ENCODE results near the gene IL1R2. TPM values are rescaled to one million over a fixed set of nuclear protein-coding genes. Genes with fewer than 3 reads are reported as not detected.
A peak's percentile ranks its signal among the peaks of the same experiment; 100 is the strongest.

IL1R2 gene
- total RNA-seq (2021) (0.22 TPM in 1 of 3 replicates, not detected in the others), Bru-seq, nascent RNA (not detected)
- long read RNA-seq, experiment 1, result 0 reads
- long read RNA-seq, experiment 2, result 0 reads
- long read RNA-seq, experiment 3, result 0 reads

GRCh38 chr2:101991721-101992145, at the start of gene IL1R2:
TSS of gene IL1R2 (plus strand) at chr2:101991960. CDS start at chr2:102008576, 16,616 bp downstream.
- no peak within 1 kb of the TSS for H3K27ac Mint-ChIP-seq
- H3K4me3 Mint-ChIP-seq, result no peak within 1 kb of the TSS

DNA sequence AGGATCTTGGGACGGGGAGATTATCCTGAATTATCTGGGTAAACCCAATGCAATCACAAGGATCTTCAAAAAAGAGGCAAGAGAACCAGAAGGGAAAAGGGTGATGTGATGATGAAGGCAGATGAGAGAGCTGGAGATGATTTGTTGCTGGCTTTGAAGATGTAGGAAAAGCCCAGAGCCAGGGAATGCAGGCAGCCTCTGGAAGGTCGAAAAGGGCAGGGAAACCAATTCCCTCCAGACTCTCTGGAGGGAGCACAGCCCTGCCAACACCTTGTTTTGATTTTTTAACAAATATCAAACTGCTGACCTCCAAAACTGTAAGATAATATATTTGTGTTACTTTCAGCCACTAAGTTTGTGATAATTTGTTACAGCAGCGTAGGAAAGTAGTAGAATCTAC, 48.9 kb upstream of the IL1R2 start:
- Mint-ChIP-seq H3K27me3 (ENCODE audit: low read depth) (no peaks in the 10 kb centered on the region), H3K4me3 (no peak overlapping the region), H3K4me1 (no peaks in the 10 kb centered on the region), H3K27ac (no peak overlapping the region), H3K9me3 (peaks cover 23% of the 10 kb centered on the region), H3K36me3 (peaks cover 7% of the 10 kb centered on the region)
- no peak for ATAC-seq
- ChIA-PET CTCF (no interaction called here), POLR2A (no interaction called here)
- TF ChIP-seq JUN (CRISPR knock-in tag; IDR thresholded peaks at IDR 0.05) (no peak), ZNF423 (CRISPR knock-in tag; IDR thresholded peaks at IDR 0.05) (no peak), ESRRA (CRISPR knock-in tag; IDR thresholded peaks at IDR 0.05; ENCODE audit: borderline replicate concordance) (no peak), NR1H2 (CRISPR knock-in tag; IDR thresholded peaks at IDR 0.05) (no peak), GRHL2 (CRISPR knock-in tag; IDR thresholded peaks at IDR 0.05; ENCODE audit: insufficient replicate concordance, severe bottlenecking) (no peak), TEAD1 (CRISPR knock-in tag; IDR thresholded peaks at IDR 0.05) (no peak), ATF1 (CRISPR knock-in tag; IDR thresholded peaks at IDR 0.05) (no peak), GABPB1 (CRISPR knock-in tag; IDR thresholded peaks at IDR 0.05) (no peak), USF2 (CRISPR knock-in tag; IDR thresholded peaks at IDR 0.05) (no peak)
- TF ChIP-seq, protein P1, sequence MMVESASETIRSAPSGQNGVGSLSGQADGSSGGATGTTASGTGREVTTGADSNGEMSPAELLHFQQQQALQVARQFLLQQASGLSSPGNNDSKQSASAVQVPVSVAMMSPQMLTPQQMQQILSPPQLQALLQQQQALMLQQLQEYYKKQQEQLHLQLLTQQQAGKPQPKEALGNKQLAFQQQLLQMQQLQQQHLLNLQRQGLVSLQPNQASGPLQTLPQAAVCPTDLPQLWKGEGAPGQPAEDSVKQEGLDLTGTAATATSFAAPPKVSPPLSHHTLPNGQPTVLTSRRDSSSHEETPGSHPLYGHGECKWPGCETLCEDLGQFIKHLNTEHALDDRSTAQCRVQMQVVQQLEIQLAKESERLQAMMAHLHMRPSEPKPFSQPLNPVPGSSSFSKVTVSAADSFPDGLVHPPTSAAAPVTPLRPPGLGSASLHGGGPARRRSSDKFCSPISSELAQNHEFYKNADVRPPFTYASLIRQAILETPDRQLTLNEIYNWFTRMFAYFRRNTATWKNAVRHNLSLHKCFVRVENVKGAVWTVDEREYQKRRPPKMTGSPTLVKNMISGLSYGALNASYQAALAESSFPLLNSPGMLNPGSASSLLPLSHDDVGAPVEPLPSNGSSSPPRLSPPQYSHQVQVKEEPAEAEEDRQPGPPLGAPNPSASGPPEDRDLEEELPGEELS (CRISPR knock-in tag; IDR thresholded peaks at IDR 0.05), result no peak
- DNase-seq (ENCODE audit: low spot score), result no peak

More at GRCh38 chr2:101991721-101992145, at the start of gene IL1R2:
- peaks cover 7% of the 10 kb centered on the region for H3K9me3 Mint-ChIP-seq
- no peaks in the 10 kb centered on the region; the same call in 1 of the 2 replicates for H3K27me3 Mint-ChIP-seq (ENCODE audit: low read depth)
- TF ChIP-seq PRDM15 (CRISPR knock-in tag; IDR thresholded peaks at IDR 0.05), result no peak
- no peak for TF ChIP-seq ETV6 (CRISPR knock-in tag; IDR thresholded peaks at IDR 0.05)
- TF ChIP-seq ZNF317 (CRISPR knock-in tag; IDR thresholded peaks at IDR 0.05; ENCODE audit: borderline replicate concordance, low read depth), result no peak
- TF ChIP-seq NR1H2 (CRISPR knock-in tag; IDR thresholded peaks at IDR 0.05), result no peak
- DNase-seq (ENCODE audit: low spot score), result no peak
- CTCF ChIA-PET, result interaction anchor here (0.6 to 0.7 kb wide), 2 partner anchors 13 to 160 kb away, joined by 3 to 4 read pairs; no protein-coding TSS in a partner anchor
- H3K4me1 Mint-ChIP-seq, result peaks cover 15% of the 10 kb centered on the region
- POLR2A ChIA-PET, result no interaction called here
- no peaks in the 10 kb centered on the region for H3K36me3 Mint-ChIP-seq
- no peak; the same call in 1 of the 2 replicates for ATAC-seq

- ATAC-seq (no peak), DNase-seq (ENCODE audit: low spot score) (no peak)
- ChIA-PET POLR2A (no interaction called here), CTCF (interaction anchor here (1.2 kb wide), 1 partner anchor 63 kb away, joined by 3 read pairs; no protein-coding TSS in a partner anchor)
- H3K27me3 Mint-ChIP-seq (ENCODE audit: low read depth), result no peaks in the 10 kb centered on the region
- no peak overlapping the region for H3K4me3 Mint-ChIP-seq
- H3K36me3 Mint-ChIP-seq, result no peaks in the 10 kb centered on the region
- peaks cover 23% of the 10 kb centered on the region for H3K9me3 Mint-ChIP-seq
- H3K27ac Mint-ChIP-seq, result 0 out of 2 replicates have a peak overlapping the region, but pooled peaks have one; percentile 35
- H3K4me1 Mint-ChIP-seq, result no peaks in the 10 kb centered on the region
- TF ChIP-seq SMAD3 (CRISPR knock-in tag; IDR thresholded peaks at IDR 0.05; ENCODE audit: borderline replicate concordance) (no peak), OVOL2 (CRISPR knock-in tag; IDR thresholded peaks at IDR 0.05; ENCODE audit: borderline replicate concordance) (no peak), PRDM15 (CRISPR knock-in tag; IDR thresholded peaks at IDR 0.05) (no peak), ZNF317 (CRISPR knock-in tag; IDR thresholded peaks at IDR 0.05; ENCODE audit: borderline replicate concordance, low read depth) (no peak)
- TF ChIP-seq, protein P2, sequence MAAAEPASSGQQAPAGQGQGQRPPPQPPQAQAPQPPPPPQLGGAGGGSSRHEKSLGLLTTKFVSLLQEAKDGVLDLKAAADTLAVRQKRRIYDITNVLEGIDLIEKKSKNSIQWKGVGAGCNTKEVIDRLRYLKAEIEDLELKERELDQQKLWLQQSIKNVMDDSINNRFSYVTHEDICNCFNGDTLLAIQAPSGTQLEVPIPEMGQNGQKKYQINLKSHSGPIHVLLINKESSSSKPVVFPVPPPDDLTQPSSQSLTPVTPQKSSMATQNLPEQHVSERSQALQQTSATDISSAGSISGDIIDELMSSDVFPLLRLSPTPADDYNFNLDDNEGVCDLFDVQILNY (CRISPR knock-in tag; IDR thresholded peaks at IDR 0.05), result no peak
These were observed 45.3 kb upstream of the IL1R2 start for GRCh38 chr2:101946372-101947039.
